Heart left ventricle (tissue), 13 donors: Measurements from ENCODE around the gene SUMF1.

Source experiments
- POLR2A ChIP-seq, 2 donors: fragments of 450-650 bp; IDR thresholded peaks; one replicate each; pipeline ENCODE4 v1.6.1; 2017; ENCODE audit warnings: antibody characterized with exemption in 2 of 2, mild to moderate bottlenecking in 2 of 2, moderate library complexity in 2 of 2
- TF ChIP-seq, protein P1 (sequence below), 12 donors: fragments of 200-600 bp; sonication (generic) in 4 of 12; IDR thresholded peaks; one replicate each; pipeline versions ENCODE4 v1.5.0 to v1.8.0; 2018 to 2022; ENCODE audit warnings: antibody characterized with exemption in 12 of 12, mild to moderate bottlenecking in 5 of 12
- donor health status: ischemic (EF 13 %, LVEDD 7.1; RV severe dilation, severe dysfunction).
- donor health status: DM: no; HTN: yes; CAD: no.
- donor health status: DM: no; HTN: no; CAD: no.
- donor health status: ischemic (EF 25% LVEDD 6.9; RV normal size, moderate dysfunction).
- donor health status: ischemic (EF 25% LVEDD 5.7; RV mildly dilated, moderate dysfunction).
- donor health status: ischemic (EF 35%, LVEDD 5.7; RV mildly dilated, moderate dysfunction).
- donor health status: nonischemic (EF 11% LVEDD 7.7; RV severe dilation, severe dysfunction).
- donor health status: DM: yes; HTN: yes; CAD: no.
- donor health status: PGD.
- donor health status: ischemic (EF 29% LVEDD 5.4; RV normal size, mild dysfunction).
- donor health status: nonischemic (EF 23%, LVEDD 6.1; RV moderate dilation, normal function).

DNA sequence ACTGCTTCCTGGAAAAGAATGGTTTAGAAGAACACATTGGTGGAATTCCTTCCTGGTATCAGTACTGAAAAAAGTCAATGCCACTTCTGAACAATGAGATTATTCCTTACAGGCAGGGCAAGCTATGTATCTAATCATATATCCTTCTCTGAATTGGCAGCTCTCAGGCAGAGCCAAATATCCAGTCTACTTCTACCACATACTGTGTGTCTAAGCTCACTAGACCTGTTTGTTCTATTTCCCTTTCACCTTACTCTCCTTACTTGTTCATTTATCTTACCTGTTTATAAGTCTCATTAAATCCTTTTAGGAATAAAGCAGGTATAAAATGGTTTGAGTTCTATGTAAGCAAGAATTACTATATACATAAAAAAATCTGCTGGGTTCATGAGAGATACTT lies 155.6 kb downstream of the SUMF1 start:
- TF ChIP-seq, protein P1, sequence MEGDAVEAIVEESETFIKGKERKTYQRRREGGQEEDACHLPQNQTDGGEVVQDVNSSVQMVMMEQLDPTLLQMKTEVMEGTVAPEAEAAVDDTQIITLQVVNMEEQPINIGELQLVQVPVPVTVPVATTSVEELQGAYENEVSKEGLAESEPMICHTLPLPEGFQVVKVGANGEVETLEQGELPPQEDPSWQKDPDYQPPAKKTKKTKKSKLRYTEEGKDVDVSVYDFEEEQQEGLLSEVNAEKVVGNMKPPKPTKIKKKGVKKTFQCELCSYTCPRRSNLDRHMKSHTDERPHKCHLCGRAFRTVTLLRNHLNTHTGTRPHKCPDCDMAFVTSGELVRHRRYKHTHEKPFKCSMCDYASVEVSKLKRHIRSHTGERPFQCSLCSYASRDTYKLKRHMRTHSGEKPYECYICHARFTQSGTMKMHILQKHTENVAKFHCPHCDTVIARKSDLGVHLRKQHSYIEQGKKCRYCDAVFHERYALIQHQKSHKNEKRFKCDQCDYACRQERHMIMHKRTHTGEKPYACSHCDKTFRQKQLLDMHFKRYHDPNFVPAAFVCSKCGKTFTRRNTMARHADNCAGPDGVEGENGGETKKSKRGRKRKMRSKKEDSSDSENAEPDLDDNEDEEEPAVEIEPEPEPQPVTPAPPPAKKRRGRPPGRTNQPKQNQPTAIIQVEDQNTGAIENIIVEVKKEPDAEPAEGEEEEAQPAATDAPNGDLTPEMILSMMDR (IDR thresholded peaks at IDR 0.05), result no peak
- TF ChIP-seq POLR2A (IDR thresholded peaks at IDR 0.05), result no peak
